GM18511 (cell line): Measurements from ENCODE around the gene CCSAP.
"Not testable (repeated sequence)": the region's sequence is repeated elsewhere in the genome, so short reads cannot be mapped to it uniquely, and the experiment has no call there.

Experiments used
- ATAC-seq: cut with Tn5 transposase; IDR thresholded peaks from one replicate; pipeline ENCODE4 v1.9.1; 2021; ENCODE audit warnings: mild to moderate bottlenecking, moderate library complexity; ENCODE audit not compliant: unreplicated experiment

The CCSAP gene, protein sequence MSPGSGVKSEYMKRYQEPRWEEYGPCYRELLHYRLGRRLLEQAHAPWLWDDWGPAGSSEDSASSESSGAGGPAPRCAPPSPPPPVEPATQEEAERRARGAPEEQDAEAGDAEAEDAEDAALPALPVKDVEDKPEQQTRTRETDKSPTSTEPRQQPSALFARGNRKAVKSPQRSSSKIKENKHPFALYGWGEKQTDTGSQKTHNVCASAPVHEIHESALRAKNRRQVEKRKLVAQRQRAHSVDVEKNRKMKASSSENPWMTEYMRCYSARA

GRCh38 chr1:229342656-229343569 lies at the start of gene CCSAP:
CCSAP (minus strand) TSS chr1:229343047; CDS start chr1:229342465, 582 bp downstream.
- ATAC-seq: peak; percentile 45

DNA sequence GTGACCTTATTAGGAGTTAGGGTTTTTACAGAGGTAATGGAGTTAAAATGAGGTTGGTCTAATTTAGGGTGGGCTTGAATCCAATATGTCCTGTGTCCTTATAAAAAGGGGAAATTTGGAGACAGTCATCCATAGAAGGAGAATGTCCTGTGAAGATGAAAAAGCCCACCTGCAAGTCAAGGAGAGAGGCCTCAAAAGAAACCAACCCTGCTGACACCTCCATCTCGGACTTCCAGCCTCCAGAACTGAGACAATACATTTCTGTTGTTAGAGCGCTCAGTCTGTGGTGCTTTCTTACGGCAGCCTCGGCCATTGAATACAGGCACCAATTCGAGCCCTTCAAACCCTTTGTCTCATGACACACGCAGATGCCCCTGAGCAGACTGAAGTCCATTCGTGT lies 47.3 kb upstream of the CCSAP start:
- no peak for ATAC-seq

- ATAC-seq: no peak
Measured at GRCh38 chr1:229388897-229389580, 46.2 kb upstream of the CCSAP start.

GRCh38 chr1:229385853-229386456 lies 43.1 kb upstream of the CCSAP start:
- no peak for ATAC-seq

GRCh38 chr1:229384822-229385221 lies 42.0 kb upstream of the CCSAP start:
- ATAC-seq: no peak

- no peak for ATAC-seq
Measured at GRCh38 chr1:229383961-229384360, 41.1 kb upstream of the CCSAP start.

- ATAC-seq: no peak
Measured at GRCh38 chr1:229383188-229383587, 40.3 kb upstream of the CCSAP start.

DNA sequence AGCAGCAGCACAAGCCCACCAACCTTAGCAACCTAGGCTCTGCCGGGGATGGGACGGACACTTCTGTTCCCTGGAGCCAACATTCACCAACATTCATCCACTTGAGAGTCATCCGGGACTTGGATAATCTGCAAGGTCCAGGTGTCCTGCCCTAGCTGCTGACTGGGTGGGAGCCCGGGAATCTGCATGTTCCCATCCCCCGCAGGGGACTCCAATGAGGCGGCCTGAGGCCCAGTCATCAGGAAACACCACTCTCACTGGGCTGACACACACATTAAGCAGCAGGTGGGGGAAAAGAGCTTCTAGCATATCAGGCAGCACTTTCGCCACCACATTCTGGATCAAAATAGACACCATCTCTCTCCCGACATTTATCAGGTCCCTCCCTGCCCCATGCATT lies 38.4 kb upstream of the CCSAP start:
- no peak for ATAC-seq

- peak; percentile 71 for ATAC-seq
Measured at GRCh38 chr1:229380536-229381160, 37.8 kb upstream of the CCSAP start.

DNA sequence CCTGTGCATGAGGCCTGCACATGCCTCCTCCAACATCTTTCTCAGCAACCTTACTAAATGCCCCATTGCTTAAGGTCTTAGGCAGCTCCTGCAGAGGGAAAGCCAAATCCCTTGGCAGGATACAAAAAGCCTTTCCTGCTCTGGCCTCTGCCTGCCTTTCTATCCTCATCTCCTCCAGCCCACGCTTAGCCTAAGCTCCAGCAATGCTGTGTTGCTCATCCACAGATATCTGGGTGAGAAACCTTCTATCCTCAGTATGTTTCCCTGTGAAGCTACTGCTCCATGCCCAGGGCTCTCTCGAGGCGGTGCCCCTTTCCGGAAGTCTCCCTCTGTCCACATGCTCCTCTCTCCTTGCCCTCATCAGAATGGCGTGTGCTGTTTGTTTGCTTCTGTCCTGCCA lies 37.0 kb upstream of the CCSAP start:
- ATAC-seq: no peak

DNA sequence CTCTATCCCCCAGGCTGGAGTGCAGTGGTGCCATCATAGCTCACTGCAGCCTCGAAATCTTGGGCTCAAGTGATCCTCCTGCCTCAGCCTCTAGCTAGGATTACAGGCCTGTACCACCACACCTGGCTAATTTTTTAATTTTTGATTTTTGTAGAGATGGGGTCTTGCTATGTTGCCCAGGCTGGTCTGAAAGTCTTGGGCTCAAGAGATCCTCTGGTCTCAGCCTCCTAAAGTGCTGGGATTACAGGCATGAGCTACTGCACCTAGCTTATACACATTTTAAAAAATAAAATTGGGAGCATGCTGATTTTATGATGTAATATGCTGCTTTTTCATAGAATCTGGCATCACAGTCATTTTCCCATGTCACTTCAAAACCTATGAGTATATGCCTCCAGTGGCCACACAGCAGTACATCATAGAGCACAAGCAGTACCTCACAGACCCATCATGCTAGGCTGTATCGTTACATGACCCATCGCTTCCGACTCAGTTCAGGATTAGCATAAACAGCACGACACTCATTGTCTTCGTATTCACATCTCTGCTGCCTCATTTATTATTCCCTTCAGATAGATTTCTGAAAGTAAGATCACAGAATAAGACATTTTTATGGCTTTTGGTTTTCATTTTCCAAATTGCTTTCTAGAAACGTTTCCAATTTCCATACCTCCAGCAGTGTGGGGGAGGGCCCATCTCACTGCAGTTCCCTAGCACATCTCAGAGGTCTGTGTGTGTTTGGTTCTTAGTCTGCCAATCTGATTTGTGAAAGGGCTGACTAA lies 35.9 kb upstream of the CCSAP start:
- no peak for ATAC-seq

- not testable (repeated sequence) for ATAC-seq
Measured at GRCh38 chr1:229378035-229378434, 35.2 kb upstream of the CCSAP start.

DNA sequence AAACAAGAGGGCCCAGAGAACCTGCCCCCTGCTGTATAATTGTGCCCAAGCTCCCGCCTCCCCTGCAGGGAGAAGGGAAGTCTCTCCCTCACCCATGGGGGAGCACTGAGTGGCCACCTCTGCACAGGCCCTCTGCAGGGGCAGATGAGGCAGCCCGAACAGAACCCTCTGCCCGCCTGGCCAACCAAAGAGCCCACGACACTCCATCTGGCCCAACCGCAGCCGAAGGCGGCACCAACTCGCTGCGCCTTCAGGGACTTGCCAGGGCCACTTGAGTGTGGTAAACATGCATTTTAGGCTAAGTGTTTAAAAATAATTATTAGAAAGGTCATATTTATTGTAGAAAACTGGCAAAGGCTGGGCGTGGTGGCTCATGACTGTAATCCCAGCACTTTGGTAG lies 34.6 kb upstream of the CCSAP start:
- ATAC-seq: no peak

- ATAC-seq: no peak
Measured at GRCh38 chr1:229376521-229376920, 33.7 kb upstream of the CCSAP start.

DNA sequence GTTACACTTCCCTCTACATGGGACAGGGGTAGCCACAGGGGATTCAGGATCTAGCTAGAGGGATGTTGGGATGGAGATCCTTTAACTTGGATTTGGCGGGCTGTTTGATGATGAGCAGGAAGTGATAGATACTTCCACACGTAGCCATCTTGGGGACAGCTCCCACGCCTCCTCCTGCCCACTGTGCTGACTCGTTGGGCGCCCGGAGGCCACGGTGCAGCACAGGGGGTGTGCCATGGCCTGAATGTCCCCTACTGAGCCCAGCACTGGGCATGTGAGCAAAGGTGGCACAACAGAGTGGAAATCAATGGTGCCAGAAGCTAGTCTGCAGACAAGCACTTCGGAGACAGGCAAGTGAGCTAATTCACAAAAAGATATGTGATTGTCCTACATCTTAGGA lies 31.6 kb upstream of the CCSAP start:
- ATAC-seq: no peak

DNA sequence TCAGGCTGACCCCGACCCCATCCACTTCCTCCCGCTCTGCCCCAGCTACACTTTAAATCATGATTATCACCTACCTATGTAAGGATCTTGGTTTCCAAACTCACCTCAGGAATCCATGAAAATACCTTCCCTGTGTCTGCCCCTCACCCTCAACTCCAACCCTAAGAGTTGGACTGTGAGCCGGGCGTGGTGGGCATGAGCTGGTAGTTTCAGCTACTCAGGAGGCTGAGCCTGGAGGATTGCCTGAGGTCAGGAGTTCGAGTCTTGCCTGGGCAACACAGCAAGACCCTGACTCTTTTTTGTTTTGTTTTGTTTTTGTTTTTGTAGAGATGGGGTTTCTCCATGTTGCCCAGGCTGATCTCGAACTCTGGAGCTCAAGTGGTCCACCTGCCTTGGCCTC lies 30.5 kb upstream of the CCSAP start:
- no peak for ATAC-seq

DNA sequence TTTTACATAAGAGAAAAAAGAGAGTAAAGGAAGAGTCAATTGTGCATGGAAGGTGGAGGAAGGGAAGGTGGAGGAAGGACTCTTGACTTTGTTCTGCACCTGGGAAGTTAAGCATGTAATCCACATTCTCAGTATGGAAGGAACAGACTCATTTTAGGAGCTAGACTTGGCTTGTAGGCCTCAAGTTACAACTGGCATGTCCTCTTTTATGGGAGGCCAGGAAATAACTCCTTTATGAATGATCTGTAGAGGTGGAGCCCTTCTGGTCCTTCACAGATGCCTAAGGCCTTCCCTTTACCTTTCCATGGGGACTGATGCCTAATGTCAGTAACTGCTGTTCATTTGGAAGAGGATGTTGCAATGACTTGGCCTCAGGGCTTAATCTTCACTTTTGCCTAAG lies 29.4 kb upstream of the CCSAP start:
- ATAC-seq: no peak

DNA sequence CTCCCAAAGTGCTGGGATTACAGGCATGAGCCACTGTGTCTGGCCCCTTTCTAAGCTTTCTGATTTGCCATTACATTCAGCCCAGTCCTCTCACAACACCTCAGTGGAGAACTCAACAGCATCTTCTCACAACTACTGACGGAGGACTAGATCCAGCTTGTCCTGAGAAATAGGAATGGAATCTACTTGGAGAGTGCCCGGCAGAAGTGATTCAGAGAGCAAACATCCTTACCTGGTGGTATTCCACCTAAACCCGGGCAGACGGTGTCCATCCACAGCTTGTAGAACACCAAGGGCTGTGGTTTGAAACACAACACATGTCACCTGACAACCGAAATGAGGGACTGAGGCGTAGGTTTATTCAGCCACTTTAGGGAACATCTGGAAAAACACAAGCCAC lies 28.8 kb upstream of the CCSAP start:
- ATAC-seq: no peak

GRCh38 chr1:229370601-229371021 lies 27.8 kb upstream of the CCSAP start:
- peak; percentile 35 for ATAC-seq

DNA sequence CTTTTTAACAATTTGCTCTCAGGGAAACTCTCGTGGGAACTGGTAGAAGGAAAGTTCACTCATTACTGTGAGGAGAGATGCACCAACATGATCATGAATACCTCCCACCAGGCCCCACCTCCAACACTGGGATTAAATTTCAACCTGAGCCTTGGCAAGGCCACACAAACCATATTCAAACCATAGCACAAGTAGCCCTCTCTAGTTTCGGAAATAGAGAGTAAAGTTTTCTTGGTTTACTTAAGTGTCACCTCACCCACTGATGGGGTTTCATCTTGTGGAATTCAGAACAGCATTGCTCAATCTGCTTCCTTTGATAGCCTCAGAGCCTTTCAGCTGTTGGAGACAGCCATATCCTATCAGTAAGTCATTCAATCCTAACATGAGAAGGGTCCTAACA lies 25.5 kb upstream of the CCSAP start:
- peak; percentile 80 for ATAC-seq
